Endothelial cell of umbilical vein (primary cell): ENCODE results near the gene ZC3H12C. TPM values are rescaled to one million over a fixed set of nuclear protein-coding genes. Genes with fewer than 3 reads are reported as not detected.

Experiments used
- BruUV-seq: library from RNA; stranded (reverse); fragments of 400-500 nt; replicated peaks from 2 replicates; lab custom pipeline; 2021; lab: Mats Ljungman, UMichigan
- CTCF ChIA-PET: fragments of 300-600, 350-600 bp; sonication (Branson Sonifier 250); formaldehyde crosslinking; loops from one replicate; lab custom pipeline; 2021; ENCODE audit warnings: antibody characterized with exemption, inconsistent platforms; lab: Charles Lee
- POLR2A ChIA-PET: fragments of 300-600, 350-600 bp; sonication (Branson Sonifier 250); formaldehyde crosslinking; loops from one replicate; lab custom pipeline; 2021; ENCODE audit warnings: antibody characterized with exemption, inconsistent platforms; lab: Charles Lee
- DNase-seq: peaks from one replicate; pipeline ENCODE4 v3.0.0-alpha.2; 2011; ENCODE audit warnings: low read depth, low spot score
- FAIRE-seq: peaks from 2 replicates; lab custom pipeline; 2011; peaks lifted over from hg19 to GRCh38; lab: Jason Lieb, UNC
- H2AFZ ChIP-seq: 2 replicates; pipeline ENCODE4 v1.6.0; 2012; ENCODE audit warnings: low read depth, low read length, control low read depth, inconsistent platforms
- H3K27ac ChIP-seq: 2 replicates; pipeline ENCODE4 v1.5.1; 2011; ENCODE audit warnings: low read depth, mild to moderate bottlenecking, control low read depth, low read length, moderate library complexity; ENCODE audit not compliant: insufficient read depth
- H3K27me3 ChIP-seq, 2 experiments: 2 replicates each; pipeline versions ENCODE4 v1.6.0 to v1.6.1; 2011; ENCODE audit warnings: low read length in 2 of 2, mixed read lengths in 1 of 2; ENCODE audit not compliant: control insufficient read depth in 2 of 2, insufficient read depth in 2 of 2
- H3K36me3 ChIP-seq, 2 experiments: 2 replicates in 1 of 2; 3 replicates in 1 of 2; pipeline ENCODE4 v1.5.1; 2011; ENCODE audit warnings: low read length in 2 of 2, mild to moderate bottlenecking in 1 of 2, moderate library complexity in 1 of 2; ENCODE audit not compliant: control insufficient read depth in 2 of 2, insufficient read depth in 2 of 2; ENCODE audit errors: extremely low read depth in 1 of 2
- H3K4me1 ChIP-seq: 3 replicates; pipeline ENCODE4 v1.5.1; 2011; ENCODE audit warnings: mild to moderate bottlenecking, low read length; ENCODE audit not compliant: control insufficient read depth, insufficient read depth; ENCODE audit errors: extremely low read depth
- H3K4me2 ChIP-seq: 2 replicates; pipeline ENCODE4 v1.6.1; 2011; ENCODE audit warnings: low read length, control low read depth, mixed read lengths; ENCODE audit not compliant: insufficient read depth
- H3K4me3 ChIP-seq, 3 experiments: fragments of 200-600 bp in 1 of 3; sonication (generic), shearing (Covaris generic) in 1 of 3; replicated peaks in 1 of 3; 2 replicates each; pipeline ENCODE4 v1.5.1; 2011 to 2016; ENCODE audit warnings: control low read depth in 3 of 3, low read length in 3 of 3, mild to moderate bottlenecking in 2 of 3, inconsistent platforms in 1 of 3, low read depth in 1 of 3, moderate library complexity in 1 of 3; ENCODE audit not compliant: insufficient read depth in 1 of 3
- H3K79me2 ChIP-seq: 2 replicates; pipeline ENCODE4 v1.6.0; 2012; ENCODE audit warnings: low read length, inconsistent platforms; ENCODE audit not compliant: control insufficient read depth, insufficient read depth
- H3K9ac ChIP-seq: replicated peaks from 2 replicates; pipeline ENCODE3; 2011; ENCODE audit warnings: low read length, control low read depth; ENCODE audit not compliant: insufficient read depth; ENCODE audit errors: extremely low read depth
- H3K9me1 ChIP-seq: replicated peaks from 3 replicates; pipeline ENCODE4 v1.6.0; 2011; ENCODE audit warnings: mild to moderate bottlenecking, low read length; ENCODE audit not compliant: control insufficient read depth, insufficient read depth; ENCODE audit errors: extremely low read depth
- H3K9me3 ChIP-seq: replicated peaks from 2 replicates; pipeline ENCODE4 v1.5.1; 2012; ENCODE audit warnings: low read length, inconsistent platforms; ENCODE audit not compliant: control insufficient read depth, insufficient read depth
- H4K20me1 ChIP-seq: replicated peaks from 2 replicates; pipeline ENCODE3; 2011; ENCODE audit warnings: mild to moderate bottlenecking, low read length; ENCODE audit not compliant: control insufficient read depth, insufficient read depth; ENCODE audit errors: extremely low read depth
- CTCF ChIP-seq, 2 donors: IDR thresholded peaks; 1 replicate in 1 of 2; 2 replicates in 1 of 2; pipeline ENCODE4 v1.5.1; 2011; ENCODE audit warnings: low read length in 2 of 2, mild to moderate bottlenecking in 2 of 2, moderate library complexity in 2 of 2, control low read depth in 1 of 2, inconsistent platforms in 1 of 2, low read depth in 1 of 2; ENCODE audit not compliant: insufficient read depth in 1 of 2; ENCODE audit errors: extremely low read depth in 1 of 2
- EZH2 ChIP-seq: IDR thresholded peaks from 2 replicates; pipeline ENCODE4 v1.6.1; 2012; ENCODE audit warnings: borderline replicate concordance, low read depth, mild to moderate bottlenecking, moderate library complexity, low read length, inconsistent platforms; ENCODE audit not compliant: severe bottlenecking
- FOS ChIP-seq: IDR thresholded peaks from 2 replicates; pipeline ENCODE4 v1.6.1; 2011; ENCODE audit warnings: mild to moderate bottlenecking, low read length, moderate library complexity, borderline replicate concordance; ENCODE audit not compliant: insufficient read depth
- GATA2 ChIP-seq: IDR thresholded peaks from 2 replicates; pipeline ENCODE4 v1.7.0; 2011; ENCODE audit warnings: low read depth, mild to moderate bottlenecking, moderate library complexity, mixed read lengths, low read length; ENCODE audit not compliant: insufficient read length, insufficient read depth
- JUN ChIP-seq: IDR thresholded peaks from 2 replicates; pipeline ENCODE4 v1.6.1; 2011; ENCODE audit warnings: borderline replicate concordance, low read depth; ENCODE audit not compliant: insufficient read length, insufficient read depth
- MAX ChIP-seq: IDR thresholded peaks from 2 replicates; pipeline ENCODE4 v1.6.1; 2011; ENCODE audit not compliant: insufficient read depth, insufficient read length
- MYC ChIP-seq: IDR thresholded peaks from one replicate; pipeline ENCODE4 v1.6.1; 2011; ENCODE audit warnings: mild to moderate bottlenecking, low read depth, low read length
- POLR2A ChIP-seq: IDR thresholded peaks from 2 replicates; pipeline ENCODE4 v1.6.1; 2012; ENCODE audit warnings: low read depth, mild to moderate bottlenecking, control low read depth, low read length
- POLR2AphosphoS5 ChIP-seq: IDR thresholded peaks from 2 replicates; pipeline ENCODE4 v1.6.1; 2012; ENCODE audit warnings: low read depth, mild to moderate bottlenecking, control low read depth, low read length, moderate library complexity; ENCODE audit not compliant: insufficient read depth
- dilution Hi-C: fragments of 300-500 bp; cut with MboI; formaldehyde crosslinking; loops from one replicate; pipeline ENCODE4 v1.15.0; 2019; ENCODE audit warnings: low sequenced_read_pairs; ENCODE audit not compliant: extremely low pct_ligation_motif_present
- intact Hi-C: fragments of 100-400 bp; cut with micrococcal nuclease; formaldehyde crosslinking; loops from one replicate; pipeline ENCODE4 v1.10.0; 2022
- polyA plus RNA-seq, 4 experiments: library from polyadenylated mRNA; depleted of rRNA in 3 of 4; stranded (reverse) in 3 of 4; unstranded in 1 of 4; fragments of >200 nt; gene quantifications; 2 replicates each; pipeline versions ENCODE4 v1.2.1 to v1.2.3, GENCODE V29; 2011 to 2012; ENCODE audit warnings: missing spikeins in 1 of 4
- total RNA-seq: library from RNA; stranded (reverse); gene quantifications from 2 replicates; pipeline ENCODE4 v1.2.3, GENCODE V29; 2021

ZC3H12C gene
- total and polyA plus RNA-seq, 2 donors (not counting 3 experiments of a cell fraction or from before 2014, with no cell fraction given) = 5.5 to 14.7 TPM

- DNase-seq (no peak), FAIRE-seq (no peak)
- POLR2A ChIA-PET = no interaction called here
- Histone ChIP-seq H3K9ac (no peak overlapping the region), H2AFZ (no peak overlapping the region), H3K4me2 (no peak overlapping the region), H3K27me3 (no peaks in the 10 kb centered on the region), H4K20me1 (no peaks in the 10 kb centered on the region), H3K4me1 (peaks cover 11% of the 10 kb centered on the region), H3K36me3 (no peaks in the 10 kb centered on the region), H3K4me3 (no peak overlapping the region), H3K79me2 (no peaks in the 10 kb centered on the region), H3K27ac (no peak overlapping the region), H3K9me1 (no peaks in the 10 kb centered on the region), H3K9me3 (no peaks in the 10 kb centered on the region)
- CTCF ChIA-PET = interaction anchor here (1.6 kb wide), 1 partner anchor 185 kb away, joined by 3 read pairs; no protein-coding TSS in a partner anchor
- intact Hi-C loops (no loop called here), dilution Hi-C loops (no loop called here)
- TF ChIP-seq MYC (no peak), FOS (peak; percentile 33)
- BruUV-seq = no TSS peak
Measured at GRCh38 chr11:110182886-110183285, 89.7 kb downstream of the ZC3H12C start.

DNA sequence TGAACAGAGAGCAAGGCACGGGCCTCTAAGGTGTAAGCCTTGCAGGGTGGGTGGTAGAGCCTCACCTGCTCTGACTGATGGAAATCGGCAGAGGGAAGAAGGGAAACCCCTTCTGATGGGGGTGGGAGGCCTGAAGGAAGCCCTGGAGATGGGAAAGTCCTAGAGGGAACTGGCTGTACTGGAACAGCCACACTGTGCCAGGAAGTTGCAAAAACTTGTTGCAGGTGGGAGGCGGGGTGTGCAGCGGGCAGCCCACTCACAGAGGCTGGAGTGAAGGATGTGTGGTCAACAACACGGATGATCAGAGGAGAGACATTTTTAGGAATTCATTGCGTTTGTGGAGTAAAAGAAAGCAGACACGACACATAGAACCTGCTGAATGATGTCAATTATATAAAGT is 91.3 kb downstream of the ZC3H12C start:
- Histone ChIP-seq H3K36me3 (no peaks in the 10 kb centered on the region), H3K27me3 (no peaks in the 10 kb centered on the region), H3K4me1 (peaks cover 11% of the 10 kb centered on the region), H2AFZ (no peak overlapping the region), H3K79me2 (no peaks in the 10 kb centered on the region), H3K4me2 (no peak overlapping the region), H3K9me1 (no peaks in the 10 kb centered on the region), H3K27ac (no peak overlapping the region), H3K4me3 (no peak overlapping the region), H4K20me1 (no peaks in the 10 kb centered on the region), H3K9me3 (no peaks in the 10 kb centered on the region), H3K9ac (no peak overlapping the region)
- DNase-seq (no peak), FAIRE-seq (no peak)
- no TSS peak for BruUV-seq
- ChIA-PET POLR2A (no interaction called here), CTCF (interaction anchor here (1.2 kb wide), 1 partner anchor 11 kb away, joined by 3 read pairs; no protein-coding TSS in a partner anchor)
- intact Hi-C loops = loop anchor here (2.0 kb wide), 1 partner anchor 24 kb away; no protein-coding TSS in a partner anchor
- dilution Hi-C loops = no loop called here
- TF ChIP-seq MYC = no peak
- no peak for TF ChIP-seq EZH2
- no peak for TF ChIP-seq CTCF (IDR thresholded peaks at IDR 0.05; ENCODE audit: extremely low read depth in 1 of 2, insufficient read depth in 1 of 2, low read depth in 1 of 2, low read length in 2 of 2)
- TF ChIP-seq MAX = no peak
- no peak for TF ChIP-seq POLR2A
- no peak for TF ChIP-seq POLR2AphosphoS5
- no peak for TF ChIP-seq JUN
- TF ChIP-seq FOS = no peak
- TF ChIP-seq GATA2 = no peak
